Osteoblast (primary cell): ENCODE results near the gene POU2F2. TPM values are rescaled to one million over a fixed set of nuclear protein-coding genes. Genes with fewer than 3 reads are reported as not detected.
A peak's percentile ranks its signal among the peaks of the same experiment; 100 is the strongest.

Experiments
- DNase-seq: peaks from one replicate; pipeline ENCODE4 v3.0.0; 2011; ENCODE audit warnings: low spot score, mixed read lengths; ENCODE audit not compliant: insufficient read length; ENCODE audit errors: missing footprints
- H2AFZ ChIP-seq: 2 replicates; pipeline ENCODE4 v1.6.0; 2011; ENCODE audit warnings: mild to moderate bottlenecking, low read length
- H3K27ac ChIP-seq: 2 replicates; pipeline ENCODE4 v1.5.1; 2011; ENCODE audit warnings: mild to moderate bottlenecking, low read depth, low read length, moderate library complexity
- H3K27me3 ChIP-seq: 2 replicates; pipeline ENCODE4 v1.6.0; 2012; ENCODE audit warnings: mild to moderate bottlenecking, control low read depth, inconsistent platforms, low read length, moderate library complexity; ENCODE audit not compliant: insufficient read depth
- H3K36me3 ChIP-seq: 2 replicates; pipeline ENCODE4 v1.5.1; 2011; ENCODE audit warnings: mild to moderate bottlenecking, low read length, control low read depth, moderate library complexity; ENCODE audit not compliant: insufficient read depth
- H3K4me1 ChIP-seq: 2 replicates; pipeline ENCODE4 v1.5.1; 2011; ENCODE audit warnings: mild to moderate bottlenecking, low read length, control low read depth, moderate library complexity; ENCODE audit not compliant: insufficient read depth
- H3K4me2 ChIP-seq: 2 replicates; pipeline ENCODE4 v1.6.0; 2011; ENCODE audit warnings: mild to moderate bottlenecking, low read length; ENCODE audit not compliant: insufficient read depth
- H3K4me3 ChIP-seq: fragments of 200-600 bp; sonication (generic); 3 replicates; pipeline ENCODE4 v1.5.1; 2012; ENCODE audit warnings: mild to moderate bottlenecking, low read length, inconsistent platforms; ENCODE audit not compliant: insufficient read depth
- H3K79me2 ChIP-seq: 2 replicates; pipeline ENCODE4 v1.6.0; 2012; ENCODE audit warnings: mild to moderate bottlenecking, low read length, control low read depth, inconsistent platforms; ENCODE audit not compliant: insufficient read depth
- H3K9me3 ChIP-seq: 2 replicates; pipeline ENCODE4 v1.5.1; 2011; ENCODE audit warnings: low read depth, low read length, control low read depth
- H4K20me1 ChIP-seq: 2 replicates; pipeline ENCODE4 v1.6.0; 2012; ENCODE audit warnings: mild to moderate bottlenecking, low read length, control low read depth; ENCODE audit not compliant: insufficient read depth
- CTCF ChIP-seq: IDR thresholded peaks from 2 replicates; pipeline ENCODE4 v1.5.1; 2011; ENCODE audit warnings: mild to moderate bottlenecking, low read depth, low read length, moderate library complexity; ENCODE audit errors: extremely low read depth
- total RNA-seq: library from RNA; depleted of rRNA; stranded (reverse); fragments of >200 nt; gene quantifications from 2 replicates; pipeline ENCODE4 v1.2.3, GENCODE V29; 2012

Gene POU2F2
- total RNA-seq, 1 donor = under 0.01 TPM

GRCh38 chr19:42060117-42060516 is 72.1 kb downstream of the POU2F2 start:
- DNase-seq = peak; percentile 58
- H3K9me3 ChIP-seq = no peaks in the 10 kb centered on the region
- H2AFZ ChIP-seq = no peak overlapping the region
- H3K4me3 ChIP-seq = no peak overlapping the region
- H3K27ac ChIP-seq = no peak overlapping the region
- TF ChIP-seq CTCF = no peak
- no peaks in the 10 kb centered on the region for H3K36me3 ChIP-seq
- H4K20me1 ChIP-seq = no peaks in the 10 kb centered on the region
- no peaks in the 10 kb centered on the region for H3K79me2 ChIP-seq
- H3K4me1 ChIP-seq = no peaks in the 10 kb centered on the region
- H3K4me2 ChIP-seq = no peak overlapping the region
- peaks cover 13% of the 10 kb centered on the region for H3K27me3 ChIP-seq

- Histone ChIP-seq H3K27me3 (peaks cover 13% of the 10 kb centered on the region), H3K36me3 (no peaks in the 10 kb centered on the region), H3K79me2 (no peaks in the 10 kb centered on the region), H3K4me3 (no peak overlapping the region), H3K9me3 (no peaks in the 10 kb centered on the region), H3K4me2 (no peak overlapping the region), H4K20me1 (no peaks in the 10 kb centered on the region), H3K27ac (no peak overlapping the region), H2AFZ (no peak overlapping the region), H3K4me1 (no peaks in the 10 kb centered on the region)
- peak; percentile 64 for DNase-seq
- no peak for TF ChIP-seq CTCF
Measured at GRCh38 chr19:42059196-42059595, 73.0 kb downstream of the POU2F2 start.

GRCh38 chr19:42057846-42058245 is 74.4 kb downstream of the POU2F2 start:
- Histone ChIP-seq H4K20me1 (no peaks in the 10 kb centered on the region), H3K79me2 (no peaks in the 10 kb centered on the region), H2AFZ (no peak overlapping the region), H3K9me3 (no peaks in the 10 kb centered on the region), H3K36me3 (no peaks in the 10 kb centered on the region), H3K27me3 (peaks cover 12% of the 10 kb centered on the region), H3K27ac (no peak overlapping the region), H3K4me3 (no peak overlapping the region), H3K4me1 (no peaks in the 10 kb centered on the region), H3K4me2 (no peak overlapping the region)
- TF ChIP-seq CTCF = no peak
- peak; percentile 91 for DNase-seq

- H4K20me1 ChIP-seq = no peaks in the 10 kb centered on the region
- H2AFZ ChIP-seq = no peak overlapping the region
- H3K9me3 ChIP-seq = no peaks in the 10 kb centered on the region
- no peaks in the 10 kb centered on the region for H3K4me1 ChIP-seq
- no peaks in the 10 kb centered on the region for H3K79me2 ChIP-seq
- no peak overlapping the region for H3K27ac ChIP-seq
- H3K27me3 ChIP-seq = peaks cover 11% of the 10 kb centered on the region
- no peak overlapping the region for H3K4me3 ChIP-seq
- H3K36me3 ChIP-seq = no peaks in the 10 kb centered on the region
- H3K4me2 ChIP-seq = no peak overlapping the region
- peak; percentile 62 for DNase-seq
- no peak for TF ChIP-seq CTCF
Measured at GRCh38 chr19:42054205-42054604, 78.0 kb downstream of the POU2F2 start.
